H9 (cell line): ENCODE data around the gene NKAPL. TPM values are rescaled to one million over a fixed set of nuclear protein-coding genes. Genes with fewer than 3 reads are reported as not detected.

Source experiments
- DNase-seq: peaks from one replicate; pipeline ENCODE4 v3.0.0-alpha.2; 2017
- H2AFZ ChIP-seq: one replicate; pipeline ENCODE4 v1.6.1; 2013; ENCODE audit warnings: mild to moderate bottlenecking, low read length, control low read depth, moderate library complexity
- H2AK5ac ChIP-seq: 2 replicates; pipeline ENCODE4 v1.6.1; 2013; ENCODE audit warnings: low read length, control low read depth, mixed read lengths; ENCODE audit not compliant: insufficient read length
- H2BK120ac ChIP-seq: one replicate; pipeline ENCODE4 v1.6.1; 2013; ENCODE audit warnings: low read depth, mild to moderate bottlenecking, low read length, control low read depth, inconsistent platforms; ENCODE audit not compliant: poor library complexity, severe bottlenecking
- H2BK12ac ChIP-seq: 2 replicates; pipeline ENCODE4 v1.6.1; 2013; ENCODE audit warnings: low read length, control low read depth, mixed read lengths, low read depth; ENCODE audit not compliant: insufficient read length
- H2BK15ac ChIP-seq: 2 replicates; pipeline ENCODE4 v1.6.1; 2013; ENCODE audit warnings: low read depth, low read length, control low read depth
- H2BK20ac ChIP-seq: one replicate; pipeline ENCODE4 v1.6.1; 2013; ENCODE audit warnings: low read depth, mild to moderate bottlenecking, low read length, control low read depth, inconsistent platforms; ENCODE audit not compliant: poor library complexity, severe bottlenecking
- H2BK5ac ChIP-seq: 2 replicates; pipeline ENCODE4 v1.6.1; 2013; ENCODE audit warnings: low read length, control low read depth, mixed read lengths; ENCODE audit not compliant: insufficient read length
- H3K14ac ChIP-seq: 2 replicates; pipeline ENCODE4 v1.6.1; 2013; ENCODE audit warnings: low read length, control low read depth; ENCODE audit not compliant: insufficient read depth
- H3K18ac ChIP-seq: 2 replicates; pipeline ENCODE4 v1.6.1; 2013; ENCODE audit warnings: low read depth, mild to moderate bottlenecking, mixed read lengths, low read length, control low read depth; ENCODE audit not compliant: insufficient read length
- H3K23ac ChIP-seq: 2 replicates; pipeline ENCODE4 v1.6.1; 2013; ENCODE audit warnings: low read length, control low read depth, mixed read lengths, low read depth; ENCODE audit not compliant: insufficient read length
- H3K23me2 ChIP-seq: 2 replicates; pipeline ENCODE4 v1.6.1; 2013; ENCODE audit warnings: low read depth, mild to moderate bottlenecking, mixed read lengths, low read length, control low read depth; ENCODE audit not compliant: insufficient read length, poor library complexity, severe bottlenecking
- H3K27ac ChIP-seq: 2 replicates; pipeline ENCODE4 v1.5.1; 2013; ENCODE audit warnings: low read length, control low read depth, mixed read lengths, low read depth; ENCODE audit not compliant: insufficient read length
- H3K27me3 ChIP-seq: 2 replicates; pipeline ENCODE4 v1.6.1; 2013; ENCODE audit warnings: low read length, control low read depth, inconsistent platforms; ENCODE audit not compliant: insufficient read depth
- H3K4ac ChIP-seq: 2 replicates; pipeline ENCODE4 v1.6.1; 2013; ENCODE audit warnings: low read depth, mild to moderate bottlenecking, control low read depth, inconsistent platforms, low read length, moderate library complexity
- H3K4me1 ChIP-seq: 2 replicates; pipeline ENCODE4 v1.6.1; 2013; ENCODE audit warnings: low read length, control low read depth, inconsistent platforms; ENCODE audit not compliant: insufficient read depth
- H3K4me2 ChIP-seq: 2 replicates; pipeline ENCODE4 v1.6.1; 2013; ENCODE audit warnings: low read length, control low read depth, mixed read lengths; ENCODE audit not compliant: insufficient read length, insufficient read depth
- H3K56ac ChIP-seq: 2 replicates; pipeline ENCODE4 v1.6.1; 2013; ENCODE audit warnings: low read depth, mild to moderate bottlenecking, mixed read lengths, low read length, control low read depth; ENCODE audit not compliant: insufficient read length
- H3K79me1 ChIP-seq: 2 replicates; pipeline ENCODE4 v1.6.1; 2013; ENCODE audit warnings: low read depth, mild to moderate bottlenecking, moderate library complexity, low read length, control low read depth, inconsistent platforms; ENCODE audit not compliant: insufficient read depth, poor library complexity, severe bottlenecking
- H3K79me2 ChIP-seq: 2 replicates; pipeline ENCODE4 v1.6.1; 2013; ENCODE audit warnings: low read length, control low read depth, inconsistent platforms; ENCODE audit not compliant: insufficient read depth
- H3K9ac ChIP-seq: 2 replicates; pipeline ENCODE4 v1.6.1; 2013; ENCODE audit warnings: low read length, control low read depth, mixed read lengths; ENCODE audit not compliant: insufficient read length; ENCODE audit errors: extremely low read depth
- H3K9me3 ChIP-seq: one replicate; pipeline ENCODE4 v1.6.1; 2013; ENCODE audit warnings: low read depth, low read length, inconsistent platforms; ENCODE audit not compliant: control insufficient read depth
- H3T11ph ChIP-seq: one replicate; pipeline ENCODE4 v1.6.1; 2013; ENCODE audit warnings: mild to moderate bottlenecking, low read length, control low read depth, inconsistent platforms
- H4K20me1 ChIP-seq: one replicate; pipeline ENCODE4 v1.6.1; 2013; ENCODE audit not compliant: control insufficient read depth, insufficient read length, insufficient read depth
- H4K5ac ChIP-seq: 2 replicates; pipeline ENCODE4 v1.6.1; 2013; ENCODE audit warnings: low read depth, mild to moderate bottlenecking, mixed read lengths, low read length, control low read depth; ENCODE audit not compliant: insufficient read length
- H4K8ac ChIP-seq: replicated peaks from 2 replicates; pipeline ENCODE4 v1.6.1; 2013; ENCODE audit warnings: low read length, control low read depth, mixed read lengths, low read depth; ENCODE audit not compliant: insufficient read length
- H4K91ac ChIP-seq: 2 replicates; pipeline ENCODE4 v1.6.1; 2013; ENCODE audit warnings: low read depth, mild to moderate bottlenecking, moderate library complexity, mixed read lengths, low read length, control low read depth; ENCODE audit not compliant: insufficient read length
- H3K27ac Mint-ChIP-seq, 3 experiments: 2 replicates in 2 of 3; 3 replicates in 1 of 3; pipeline ENCODE4 v1.8.0; 2020 to 2021; ENCODE audit warnings: mixed read lengths in 3 of 3, mild to moderate bottlenecking in 1 of 3, moderate library complexity in 1 of 3
- H3K27me3 Mint-ChIP-seq: 2 replicates; pipeline ENCODE4 v1.8.0; 2021; ENCODE audit warnings: low read depth, mild to moderate bottlenecking, moderate library complexity, mixed read lengths
- H3K36me3 Mint-ChIP-seq, 3 experiments: 2 replicates in 2 of 3; 3 replicates in 1 of 3; pipeline ENCODE4 v1.8.0; 2020 to 2021; ENCODE audit warnings: low read depth in 3 of 3, mixed read lengths in 3 of 3; ENCODE audit not compliant: insufficient read depth in 1 of 3
- H3K4me1 Mint-ChIP-seq, 2 experiments: 2 replicates each; pipeline ENCODE4 v1.8.0; 2020; ENCODE audit warnings: mixed read lengths in 2 of 2
- H3K4me3 Mint-ChIP-seq, 2 experiments: 2 replicates in 1 of 2; 3 replicates in 1 of 2; pipeline ENCODE4 v1.8.0; 2020 to 2021; ENCODE audit warnings: mild to moderate bottlenecking in 2 of 2, mixed read lengths in 2 of 2, moderate library complexity in 1 of 2
- H3K9me3 Mint-ChIP-seq, 2 experiments: 2 replicates in 1 of 2; 3 replicates in 1 of 2; pipeline ENCODE4 v1.8.0; 2020; ENCODE audit warnings: mild to moderate bottlenecking in 2 of 2, mixed read lengths in 2 of 2, moderate library complexity in 1 of 2
- CTCF ChIP-seq: fragments of 200-600 bp; sonication (generic); conservative IDR thresholded peaks from 3 replicates; pipeline ENCODE4 v1.8.0; 2021; ENCODE audit warnings: antibody characterized with exemption, mild to moderate bottlenecking
- WGBS: extraction: QIAGEN DNeasy Blood & Tissue Kit; methylation state at CpG from one replicate; pipeline ENCODE4 v1.1.7; 2013; ENCODE audit warnings: missing lambda C conversion rate, low lambda C conversion rate, mixed read lengths; ENCODE audit not compliant: insufficient read length; ENCODE audit errors: extremely low coverage; 5-methylcytosine and 5-hydroxymethylcytosine counted together
- total RNA-seq: library from RNA; stranded (reverse); gene quantifications from 2 replicates; pipeline ENCODE4 v1.2.1, GENCODE V29; 2021

Gene NKAPL
- total RNA-seq, 1 experiment from 2014 or later = not detected

GRCh38 chr6:28225056-28225834, 33.9 kb upstream of the NKAPL start, which contains the start of gene ZSCAN9:
TSS of gene ZSCAN9 (plus strand) at chr6:28225275. CDS start at chr6:28227085, 1,810 bp downstream.
- H3K9me3 ChIP-seq = no peaks in the 10 kb centered on the region
- H3K4me1 ChIP-seq = no peaks in the 10 kb centered on the region
- H3K56ac ChIP-seq = no peak within 1 kb of the TSS
- H3K14ac ChIP-seq = 0 out of 2 replicates have a peak within 1 kb of the TSS, but pooled peaks have one; percentile 26
- H3K4ac ChIP-seq = no peak within 1 kb of the TSS
- H2AFZ ChIP-seq = peak within 1 kb of the TSS; percentile 52
- Mint-ChIP-seq H3K4me1 (peaks cover 8 to 11% of the 10 kb centered on the region in 2 experiments), H3K4me3 (peak within 1 kb of the TSS; percentile 86 to 96), H3K36me3 (peaks cover 28 to 31% (median 30%) of the 10 kb centered on the region in 3 experiments), H3K27me3 (peaks cover 42% of the 10 kb centered on the region), H3K9me3 (no peaks in the 10 kb centered on the region), H3K27ac (peak within 1 kb of the TSS in 2 of 3 experiments; percentile 65 to 86; a peak in 6 of 7 replicates)
- H2BK120ac ChIP-seq = no peak within 1 kb of the TSS
- H4K8ac ChIP-seq = no peak within 1 kb of the TSS
- no peak within 1 kb of the TSS for H3K18ac ChIP-seq
- H2BK20ac ChIP-seq = no peak within 1 kb of the TSS
- WGBS = no CpG with 5 or more reads among the region's 45 CpGs
- H3K23ac ChIP-seq = no peak within 1 kb of the TSS
- H3K27me3 ChIP-seq = peaks cover 4% of the 10 kb centered on the region; the same call in 1 of the 2 replicates
- H3K23me2 ChIP-seq = peaks cover 7% of the 10 kb centered on the region
- no peak within 1 kb of the TSS for H4K91ac ChIP-seq
- H3K27ac ChIP-seq = no peak within 1 kb of the TSS
- no peak for TF ChIP-seq CTCF
- no peak within 1 kb of the TSS for H2BK5ac ChIP-seq
- no peak within 1 kb of the TSS for H4K5ac ChIP-seq
- no peak within 1 kb of the TSS for H2AK5ac ChIP-seq
- H4K20me1 ChIP-seq = no peaks in the 10 kb centered on the region
- H3T11ph ChIP-seq = no peak within 1 kb of the TSS
- H3K9ac ChIP-seq = peak within 1 kb of the TSS; percentile 75
- H3K4me2 ChIP-seq = peak within 1 kb of the TSS; percentile 78
- peak; percentile 84 for DNase-seq
- H2BK12ac ChIP-seq = no peak within 1 kb of the TSS
- no peak within 1 kb of the TSS for H2BK15ac ChIP-seq
- no peaks in the 10 kb centered on the region for H3K79me1 ChIP-seq
- no peaks in the 10 kb centered on the region for H3K79me2 ChIP-seq
